AG09309 (cell line): ENCODE data around the gene LRRC15.

ENCODE experiments used
- DNase-seq: peaks from one replicate; pipeline ENCODE4 v3.0.0-alpha.2; 2010; ENCODE audit warnings: low read depth
- H3K4me3 ChIP-seq: 2 replicates; pipeline ENCODE4 v1.5.1; 2011; ENCODE audit warnings: mild to moderate bottlenecking, low read depth, low read length, moderate library complexity; ENCODE audit not compliant: control insufficient read depth
- CTCF ChIP-seq: IDR thresholded peaks from 2 replicates; pipeline ENCODE4 v1.5.1; 2011; ENCODE audit warnings: mild to moderate bottlenecking, low read depth, low read length, inconsistent platforms; ENCODE audit not compliant: insufficient read depth, control insufficient read depth; ENCODE audit errors: missing control alignments

Gene LRRC15

DNA sequence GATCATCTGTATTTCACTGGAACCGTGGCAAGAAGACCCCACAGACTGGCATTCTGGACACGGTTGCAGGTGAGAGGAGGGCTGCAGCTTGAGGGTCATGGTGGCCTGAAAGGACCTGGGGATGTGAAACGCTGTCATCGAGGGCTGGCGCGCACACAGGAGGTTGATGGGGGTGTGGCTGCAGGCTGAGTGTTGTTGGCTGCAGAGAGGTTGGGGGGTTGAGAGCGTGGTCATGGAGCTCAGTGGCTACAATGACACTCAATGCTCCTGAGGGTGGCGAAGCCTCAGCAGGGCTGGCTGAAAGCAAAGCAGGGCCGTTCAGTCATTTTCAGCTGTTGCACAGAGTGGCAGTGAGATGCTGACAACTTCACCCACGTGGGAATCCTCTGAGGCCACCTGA, 39.4 kb downstream of the LRRC15 start:
- no peak overlapping the region for H3K4me3 ChIP-seq
- no peak for DNase-seq
- no peak for TF ChIP-seq CTCF

GRCh38 chr3:194329583-194329965, 40.0 kb downstream of the LRRC15 start:
- TF ChIP-seq CTCF = no peak
- no peak for DNase-seq
- no peak overlapping the region for H3K4me3 ChIP-seq

DNA sequence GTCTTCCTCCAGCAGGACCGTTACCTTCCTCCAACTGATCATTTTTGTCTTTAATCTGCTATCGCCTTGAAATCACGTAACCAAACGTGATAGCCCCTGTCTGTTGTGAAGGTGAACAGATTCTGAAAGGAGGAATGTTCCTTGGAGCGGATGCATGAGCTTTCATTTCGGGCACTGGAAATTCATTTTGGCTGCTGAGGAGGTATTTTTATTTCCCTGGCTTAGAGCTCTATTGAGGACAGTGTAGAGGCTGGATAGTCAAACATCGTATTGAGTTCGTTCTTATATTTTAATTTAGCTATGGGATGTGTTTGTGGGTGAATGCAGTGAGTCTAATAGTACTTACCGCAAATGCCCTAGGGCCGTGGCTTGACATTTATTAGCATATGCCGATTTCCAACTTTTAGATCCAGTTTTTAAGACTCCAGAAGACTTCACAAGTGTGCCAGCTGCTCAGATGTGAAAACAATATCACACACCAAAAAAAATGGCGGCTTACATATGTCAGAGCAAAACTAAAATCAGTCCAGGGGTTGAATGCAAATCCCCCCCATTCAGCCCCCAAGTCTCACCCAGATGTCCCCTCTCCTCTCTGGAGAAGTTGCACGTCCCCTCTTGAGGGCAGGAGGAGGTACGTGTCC, 40.5 kb downstream of the LRRC15 start:
- no peak for DNase-seq

DNA sequence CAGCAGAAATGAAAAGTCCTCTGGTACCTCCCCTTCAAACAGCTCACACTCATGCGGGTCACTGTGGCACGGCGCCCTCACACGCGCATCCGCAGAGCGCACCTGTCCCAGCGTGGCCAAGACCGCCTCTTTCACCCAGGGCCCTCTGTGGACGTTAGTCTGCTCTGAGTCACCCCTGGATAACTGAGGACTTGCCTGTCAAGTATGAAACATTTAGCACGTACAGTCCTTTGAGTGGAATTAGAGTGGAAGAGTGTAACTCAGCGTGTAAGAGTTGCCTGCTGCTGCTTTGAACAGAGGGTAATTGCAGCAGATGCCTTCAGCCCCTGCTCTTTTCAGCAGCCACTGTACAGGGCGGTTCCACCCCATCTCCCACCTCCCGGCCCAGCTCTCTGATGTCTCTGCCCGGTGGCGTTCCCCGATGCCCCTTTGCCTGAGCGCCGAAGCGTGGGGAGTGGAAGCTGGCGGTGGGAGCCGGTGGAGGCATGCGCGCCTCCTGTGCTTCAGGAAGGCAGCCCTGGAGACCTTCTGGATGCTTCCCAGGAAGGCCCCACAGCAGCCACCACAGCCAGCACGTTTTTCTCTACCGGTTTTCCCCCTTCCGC, 41.4 kb downstream of the LRRC15 start:
- no peak for TF ChIP-seq CTCF
- H3K4me3 ChIP-seq = no peak overlapping the region
- no peak for DNase-seq

More for the DNA sequence above, 40.5 kb downstream of the LRRC15 start:
- no peak overlapping the region for H3K4me3 ChIP-seq
- TF ChIP-seq CTCF = no peak

- TF ChIP-seq CTCF = no peak
- no peak for DNase-seq
- no peak overlapping the region for H3K4me3 ChIP-seq
These were observed 42.1 kb downstream of the LRRC15 start for GRCh38 chr3:194327218-194328052.

- TF ChIP-seq CTCF = no peak
- no peak overlapping the region for H3K4me3 ChIP-seq
- no peak for DNase-seq
These were observed 42.6 kb downstream of the LRRC15 start for GRCh38 chr3:194326968-194327217.
